HG03066 (cell line): ENCODE results near the gene PITRM1.
"Not testable (repeated sequence)": the region's sequence is repeated elsewhere in the genome, so short reads cannot be mapped to it uniquely, and the experiment has no call there.

Experiments used
- ATAC-seq: cut with Tn5 transposase; IDR thresholded peaks from one replicate; pipeline ENCODE4 v1.9.1; 2021; ENCODE audit warnings: low read depth; ENCODE audit not compliant: unreplicated experiment

The PITRM1 gene

GRCh38 chr10:3172446-3173170 lies at the start of gene PITRM1:
PITRM1 (minus strand) TSS chr10:3172782; CDS start chr10:3172772, 10 bp downstream.
- ATAC-seq: peak; percentile 93

- no peak for ATAC-seq
These were observed 49.5 kb upstream of the PITRM1 start for GRCh38 chr10:3222068-3222467.

- ATAC-seq: not testable (repeated sequence)
These were observed 49.0 kb upstream of the PITRM1 start for GRCh38 chr10:3221601-3222000.

GRCh38 chr10:3220853-3221252 lies 48.3 kb upstream of the PITRM1 start:
- no peak for ATAC-seq

GRCh38 chr10:3219021-3219628 lies 46.5 kb upstream of the PITRM1 start:
- not testable (repeated sequence) for ATAC-seq

- no peak for ATAC-seq
These were observed 45.3 kb upstream of the PITRM1 start for GRCh38 chr10:3217853-3218252.

- no peak for ATAC-seq
These were observed 44.7 kb upstream of the PITRM1 start for GRCh38 chr10:3217301-3217700.

GRCh38 chr10:3215153-3215775 lies 42.7 kb upstream of the PITRM1 start:
- no peak for ATAC-seq

- no peak for ATAC-seq
These were observed 41.4 kb upstream of the PITRM1 start for GRCh38 chr10:3213758-3214515.

- no peak for ATAC-seq
These were observed 40.6 kb upstream of the PITRM1 start for GRCh38 chr10:3213208-3213607.

- ATAC-seq: no peak
These were observed 37.8 kb upstream of the PITRM1 start for GRCh38 chr10:3210251-3210877.

- ATAC-seq: no peak
These were observed 36.2 kb upstream of the PITRM1 start for GRCh38 chr10:3208481-3209406.

- ATAC-seq: no peak
These were observed 34.8 kb upstream of the PITRM1 start for GRCh38 chr10:3207351-3207750.

- no peak for ATAC-seq
These were observed 34.1 kb upstream of the PITRM1 start for GRCh38 chr10:3206511-3207157.

- no peak for ATAC-seq
These were observed 31.4 kb upstream of the PITRM1 start for GRCh38 chr10:3203972-3204371.

- no peak for ATAC-seq
These were observed 30.6 kb upstream of the PITRM1 start for GRCh38 chr10:3203016-3203811.

GRCh38 chr10:3201796-3202195 lies 29.2 kb upstream of the PITRM1 start:
- ATAC-seq: no peak

- ATAC-seq: no peak
These were observed 26.9 kb upstream of the PITRM1 start for GRCh38 chr10:3199488-3199887.
